Measurements from ENCODE around the gene INTS15.

- no peak for TF ChIP-seq POLR2AphosphoS5 (IDR thresholded peaks at IDR 0.05; ENCODE audit: insufficient read depth, low read depth, low read length)
- TF ChIP-seq CTCF (IDR thresholded peaks at IDR 0.05; ENCODE audit: extremely low read depth in 1 of 2, insufficient read depth in 1 of 2, low read depth in 1 of 2, low read length in 2 of 2), result no peak
- no peak for TF ChIP-seq POLR2A (IDR thresholded peaks at IDR 0.05; ENCODE audit: low read depth, low read length)
- TF ChIP-seq FOS (IDR thresholded peaks at IDR 0.05; ENCODE audit: borderline replicate concordance, insufficient read depth, low read length), result no peak
- TF ChIP-seq JUN (IDR thresholded peaks at IDR 0.05; ENCODE audit: borderline replicate concordance, insufficient read depth, insufficient read length, low read depth), result no peak
- no peak for TF ChIP-seq EZH2 (IDR thresholded peaks at IDR 0.05; ENCODE audit: borderline replicate concordance, low read depth, low read length, severe bottlenecking)
- no peak for TF ChIP-seq MYC (IDR thresholded peaks at IDR 0.05; ENCODE audit: low read depth, low read length)
- TF ChIP-seq GATA2 (IDR thresholded peaks at IDR 0.05; ENCODE audit: insufficient read depth, insufficient read length, low read depth, low read length), result no peak
- TF ChIP-seq MAX (IDR thresholded peaks at IDR 0.05; ENCODE audit: insufficient read depth, insufficient read length), result no peak
Measured at GRCh38 chr7:6630007-6630849, 40.4 kb downstream of the INTS15 start.
